DND-41 (cell line): ENCODE results near the gene TULP4.
"Not testable (repeated sequence)": the region's sequence is repeated elsewhere in the genome, so short reads cannot be mapped to it uniquely, and the experiment has no call there.

Source experiments
- EZH2 ChIP-seq: IDR thresholded peaks from 3 replicates; pipeline ENCODE4 v1.6.1; 2012; ENCODE audit warnings: borderline replicate concordance, low read depth, mild to moderate bottlenecking, moderate library complexity, low read length, inconsistent platforms; ENCODE audit not compliant: severe bottlenecking
- TF ChIP-seq, protein P1 (sequence below): IDR thresholded peaks from 2 replicates; pipeline ENCODE4 v1.5.1; 2012; ENCODE audit warnings: borderline replicate concordance, low read length, moderate library complexity, mild to moderate bottlenecking; ENCODE audit not compliant: poor library complexity, severe bottlenecking; ENCODE audit errors: extremely low read depth

DNA sequence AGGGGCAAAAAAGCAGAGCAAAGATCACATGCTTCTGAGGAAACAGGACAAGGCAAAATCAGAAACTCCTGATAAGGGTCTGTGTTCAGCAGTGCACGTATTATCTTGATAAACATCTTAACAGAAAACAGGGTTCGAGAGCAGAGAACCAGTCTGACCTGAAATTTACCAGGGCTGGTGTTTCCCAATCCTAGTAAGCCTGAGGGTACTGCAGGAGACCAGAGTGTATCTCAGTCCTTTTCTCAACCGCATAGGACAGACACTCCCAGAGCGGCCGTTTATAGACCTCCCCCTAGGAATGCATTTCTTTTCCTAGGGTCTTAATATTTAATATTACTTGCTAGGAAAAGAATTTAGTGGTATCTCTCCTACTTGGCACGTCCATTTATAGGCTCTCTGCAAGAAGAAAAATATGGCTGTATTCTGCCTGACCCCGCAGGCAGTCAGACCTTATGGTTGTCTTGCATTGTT is 15.4 kb upstream of the TULP4 start:
- TF ChIP-seq, protein P1, sequence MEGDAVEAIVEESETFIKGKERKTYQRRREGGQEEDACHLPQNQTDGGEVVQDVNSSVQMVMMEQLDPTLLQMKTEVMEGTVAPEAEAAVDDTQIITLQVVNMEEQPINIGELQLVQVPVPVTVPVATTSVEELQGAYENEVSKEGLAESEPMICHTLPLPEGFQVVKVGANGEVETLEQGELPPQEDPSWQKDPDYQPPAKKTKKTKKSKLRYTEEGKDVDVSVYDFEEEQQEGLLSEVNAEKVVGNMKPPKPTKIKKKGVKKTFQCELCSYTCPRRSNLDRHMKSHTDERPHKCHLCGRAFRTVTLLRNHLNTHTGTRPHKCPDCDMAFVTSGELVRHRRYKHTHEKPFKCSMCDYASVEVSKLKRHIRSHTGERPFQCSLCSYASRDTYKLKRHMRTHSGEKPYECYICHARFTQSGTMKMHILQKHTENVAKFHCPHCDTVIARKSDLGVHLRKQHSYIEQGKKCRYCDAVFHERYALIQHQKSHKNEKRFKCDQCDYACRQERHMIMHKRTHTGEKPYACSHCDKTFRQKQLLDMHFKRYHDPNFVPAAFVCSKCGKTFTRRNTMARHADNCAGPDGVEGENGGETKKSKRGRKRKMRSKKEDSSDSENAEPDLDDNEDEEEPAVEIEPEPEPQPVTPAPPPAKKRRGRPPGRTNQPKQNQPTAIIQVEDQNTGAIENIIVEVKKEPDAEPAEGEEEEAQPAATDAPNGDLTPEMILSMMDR: not testable (repeated sequence)
- not testable (repeated sequence) for TF ChIP-seq EZH2
